Hematopoietic multipotent progenitor cell treated with erythropoietin and hydrocortisone succinate and interleukin-3 and kit ligand, for 8 days (in vitro differentiated cells): ENCODE results near the gene CTNNA1.
"Not testable (repeated sequence)": the region's sequence is repeated elsewhere in the genome, so short reads cannot be mapped to it uniquely, and the experiment has no call there.

Experiments
- DNase-seq: peaks from one replicate; pipeline ENCODE4 v3.0.0-alpha.2; 2015

CTNNA1 gene

GRCh38 chr5:138761670-138762069 lies 8.4 kb downstream of the CTNNA1 start:
- not testable (repeated sequence) for DNase-seq

DNA sequence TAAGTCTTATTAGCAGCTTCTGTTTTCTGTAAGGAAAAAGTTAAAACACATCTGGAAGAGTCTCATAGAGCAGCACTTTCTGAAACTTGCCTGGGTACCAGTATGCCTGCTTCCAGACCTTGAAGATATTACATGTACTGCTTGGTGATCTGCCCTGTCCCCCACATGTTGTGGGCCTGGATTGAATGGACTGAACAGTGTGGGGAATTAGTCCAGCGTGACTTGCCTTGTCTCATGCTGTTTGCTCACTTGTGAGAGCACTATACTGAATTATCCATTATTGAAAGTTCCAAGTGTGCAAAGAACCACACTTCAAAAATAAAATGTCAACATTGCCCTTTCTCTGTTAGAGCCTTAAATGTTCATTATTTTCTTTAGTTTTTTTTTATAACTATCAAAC lies 8.9 kb downstream of the CTNNA1 start:
- DNase-seq: no peak

DNA sequence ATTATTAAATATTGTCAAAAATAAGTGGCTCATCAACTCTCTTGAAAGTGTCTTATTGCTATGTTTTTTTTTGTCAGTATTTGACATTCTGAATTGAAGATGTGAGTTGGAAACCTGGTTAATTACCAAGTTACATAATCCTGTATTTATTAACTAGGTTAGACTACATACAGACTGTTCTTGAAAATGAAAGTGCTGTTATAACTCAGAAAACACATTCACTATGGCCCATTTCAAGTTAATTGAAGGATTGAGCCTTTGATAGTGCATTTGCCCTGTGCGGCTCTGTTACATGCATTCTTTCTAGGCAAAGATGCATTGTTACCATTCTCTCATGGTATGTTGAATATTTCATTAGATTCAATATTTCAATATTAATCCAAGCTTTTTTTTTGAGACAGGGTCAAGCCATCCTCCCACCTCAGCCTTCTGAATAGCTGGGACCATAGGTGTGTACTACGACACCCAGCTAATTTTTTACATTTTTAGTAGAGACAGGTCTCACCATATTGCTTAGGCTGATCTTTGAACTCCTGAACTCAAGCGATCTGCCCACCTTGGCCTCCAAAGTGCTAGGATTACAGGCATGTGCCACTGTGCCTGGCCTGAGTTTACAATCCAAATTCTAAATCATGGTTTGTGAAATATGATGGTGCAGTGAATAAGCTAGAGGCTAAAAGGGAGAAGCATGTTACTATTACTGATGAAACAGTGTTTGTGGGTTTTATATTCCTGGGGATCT lies 10.0 kb downstream of the CTNNA1 start:
- DNase-seq: no peak

- DNase-seq: no peak
Observed at GRCh38 chr5:138770291-138770690, 17.1 kb downstream of the CTNNA1 start.

DNA sequence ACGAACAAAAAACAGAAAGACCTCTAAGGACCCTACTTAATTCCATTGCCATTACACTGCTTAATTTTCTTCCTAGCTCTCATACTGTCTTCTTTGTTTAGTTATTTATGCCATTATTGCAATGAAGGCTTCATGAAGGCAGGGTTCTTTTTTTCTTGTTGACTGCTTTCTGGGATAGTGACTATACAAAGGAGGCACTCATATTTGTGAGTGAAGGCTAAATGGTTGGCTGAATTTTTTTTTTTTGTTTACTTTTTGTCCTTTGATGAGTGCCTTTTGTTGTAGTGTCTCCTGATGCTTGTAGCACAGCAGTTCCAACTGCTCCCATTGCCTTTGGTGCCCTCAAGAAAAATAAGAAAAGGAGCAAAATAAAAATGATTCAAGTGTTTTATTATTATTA lies 17.8 kb downstream of the CTNNA1 start:
- no peak for DNase-seq

- DNase-seq: no peak
Observed at GRCh38 chr5:138772986-138773594, 19.9 kb downstream of the CTNNA1 start.

- DNase-seq: not testable (repeated sequence)
Observed at GRCh38 chr5:138773624-138774023, 20.4 kb downstream of the CTNNA1 start.

DNA sequence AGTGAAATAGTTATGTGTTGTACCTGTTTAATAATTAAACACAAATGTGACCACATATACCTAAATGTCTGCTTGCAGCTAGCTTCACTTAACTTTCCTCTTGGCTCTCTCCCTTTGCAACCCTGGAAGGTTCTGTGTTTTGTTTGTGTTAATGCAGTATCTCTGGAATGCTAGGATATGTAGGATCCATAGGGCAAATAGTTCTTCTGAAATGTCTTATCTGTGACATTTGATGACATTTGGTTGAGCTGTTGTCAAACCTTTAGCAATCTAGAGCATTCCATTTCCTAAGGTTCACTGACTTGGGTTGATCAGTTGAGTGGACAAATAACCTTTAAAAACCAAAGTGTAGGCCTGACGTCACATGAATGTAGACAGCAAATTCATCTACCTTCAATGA lies 21.8 kb downstream of the CTNNA1 start:
- no peak for DNase-seq

DNA sequence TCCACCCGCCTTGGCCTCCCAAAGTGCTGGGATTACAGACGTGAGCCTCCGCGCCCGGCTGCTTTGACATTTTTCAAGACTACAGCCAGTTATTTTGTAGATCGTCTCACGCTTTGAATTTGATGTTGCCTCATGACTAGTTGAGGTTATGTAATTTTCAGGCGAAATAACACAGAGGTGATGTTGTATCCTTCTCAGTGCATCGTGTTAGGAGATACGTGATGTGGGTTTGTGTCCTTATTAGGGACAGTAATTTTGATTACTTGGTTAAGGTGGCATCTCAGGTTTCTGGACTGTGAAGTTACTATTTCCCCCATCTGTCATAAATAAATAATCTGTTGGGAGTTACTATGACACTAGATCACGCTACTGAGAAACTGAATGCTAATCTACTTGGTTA lies 25.0 kb downstream of the CTNNA1 start:
- no peak for DNase-seq

DNA sequence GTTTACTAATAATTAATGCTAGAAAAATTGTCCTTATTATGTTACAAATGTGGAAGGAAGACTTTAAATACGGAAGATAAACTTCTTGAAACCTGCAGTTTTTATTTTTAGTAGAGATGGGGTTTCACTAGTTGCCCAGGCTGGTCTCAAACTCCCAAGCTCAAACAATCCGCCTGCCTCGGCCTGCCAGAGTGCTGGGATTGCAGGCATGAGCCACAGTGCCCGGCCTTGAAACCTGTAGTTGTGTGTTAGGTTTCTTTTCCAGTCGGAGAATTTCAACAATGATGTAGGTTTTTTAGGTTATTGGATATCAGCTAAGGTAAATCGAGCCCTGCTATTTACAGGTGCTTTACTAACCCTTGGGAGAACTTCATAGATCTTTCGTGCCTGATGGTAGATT lies 30.8 kb downstream of the CTNNA1 start:
- no peak for DNase-seq

- DNase-seq: no peak
Observed at GRCh38 chr5:138784590-138784989, 31.4 kb downstream of the CTNNA1 start.

DNA sequence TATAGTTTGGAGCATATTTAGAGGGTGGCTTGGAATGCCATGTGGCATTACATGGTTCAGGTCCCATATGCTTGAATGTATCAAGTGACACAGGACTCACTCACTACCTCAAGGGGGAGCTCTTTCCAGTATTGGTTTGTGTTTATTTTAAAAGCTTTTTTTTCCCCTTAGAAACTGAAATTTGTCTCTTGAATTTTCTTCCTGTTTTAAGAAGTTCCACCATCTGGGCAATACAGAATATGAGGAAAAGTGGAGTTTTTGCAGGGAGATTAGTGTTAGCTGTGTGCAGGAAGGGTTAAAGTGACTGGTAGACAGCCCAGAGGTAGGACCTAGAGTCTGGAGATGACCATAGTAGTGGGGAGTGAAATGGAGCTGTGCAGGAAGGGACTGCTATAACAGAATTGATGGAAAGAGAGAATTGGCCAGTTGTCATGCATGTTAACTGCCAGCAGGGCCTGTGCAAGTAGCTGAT lies 36.6 kb downstream of the CTNNA1 start:
- DNase-seq: peak; percentile 73

DNA sequence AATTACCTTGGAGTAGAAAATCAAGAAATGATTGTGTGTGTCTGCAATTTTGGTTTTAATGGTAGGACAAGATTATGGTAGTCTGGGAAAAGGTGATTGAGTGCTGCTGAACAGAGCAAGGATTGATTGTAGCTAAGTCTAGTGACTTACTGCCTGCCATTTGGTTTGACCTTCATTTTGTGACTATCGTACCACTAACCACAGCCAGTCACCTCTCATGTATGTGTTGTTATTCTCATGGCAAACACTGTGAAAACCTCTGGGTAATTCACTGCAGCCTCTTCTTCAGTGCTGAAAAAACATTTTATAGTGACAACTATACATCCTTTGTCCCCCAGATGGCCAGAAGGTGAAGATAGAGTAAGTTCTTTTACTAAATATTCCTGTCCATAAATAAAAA lies 37.5 kb downstream of the CTNNA1 start:
- no peak for DNase-seq

- DNase-seq: no peak
Observed at GRCh38 chr5:138792195-138792790, 39.1 kb downstream of the CTNNA1 start.

- no peak for DNase-seq
Observed at GRCh38 chr5:138793575-138793974, 40.4 kb downstream of the CTNNA1 start.

DNA sequence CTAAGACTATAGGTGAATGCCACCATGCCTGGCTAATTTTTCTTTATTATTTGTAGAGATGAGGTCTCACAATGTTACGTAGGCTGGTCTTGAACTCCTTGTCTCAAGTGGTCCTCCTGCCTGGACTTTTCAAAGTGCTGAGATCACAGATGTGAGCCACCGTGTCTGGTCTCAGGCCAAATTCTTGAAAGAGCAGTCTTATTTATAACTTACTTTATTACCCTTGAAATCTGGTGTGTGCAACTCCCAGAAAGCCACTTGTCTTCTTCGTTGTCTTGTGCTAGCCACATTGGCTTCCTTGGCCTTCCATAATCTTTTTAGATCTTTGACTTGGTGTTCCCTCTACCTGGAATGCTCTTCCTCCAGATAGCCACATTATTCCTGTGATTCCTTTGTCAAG lies 50.1 kb downstream of the CTNNA1 start:
- DNase-seq: no peak

DNA sequence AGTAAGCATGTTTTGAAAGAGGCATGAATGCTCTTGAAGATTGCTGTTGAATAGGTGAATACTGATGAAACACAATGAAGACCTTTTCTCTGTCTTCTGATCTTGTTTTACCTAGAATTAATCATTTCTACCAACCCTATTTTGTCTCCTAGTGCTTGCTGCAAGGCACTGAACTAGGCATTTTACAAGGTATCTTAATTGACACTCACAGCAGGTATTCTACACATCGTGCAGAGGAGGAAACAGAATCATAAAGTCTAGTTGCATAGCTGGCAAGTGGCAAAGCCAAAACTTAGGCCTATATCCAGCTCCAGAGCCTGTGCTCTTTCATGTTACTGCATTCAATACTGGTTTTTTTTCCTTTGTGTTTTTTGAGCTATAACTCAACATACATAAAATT lies 50.7 kb downstream of the CTNNA1 start:
- DNase-seq: no peak

DNA sequence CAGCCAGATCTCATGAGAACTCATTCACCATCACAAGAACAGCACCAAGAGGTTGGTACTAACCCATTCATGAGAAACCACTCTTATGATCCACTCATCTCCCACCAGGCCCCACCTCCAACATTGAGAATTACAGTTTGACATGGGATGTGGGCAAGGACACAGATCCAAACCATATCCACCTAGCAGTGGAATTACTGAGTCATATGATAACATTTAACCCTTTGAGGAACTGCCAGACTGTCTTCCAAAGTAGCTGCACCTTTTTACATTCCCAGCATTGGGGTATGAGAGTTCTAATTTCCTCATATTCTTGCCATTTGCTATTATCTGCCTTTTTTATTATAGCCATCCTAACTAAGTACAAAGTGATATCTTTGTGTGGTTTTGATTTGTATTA lies 51.9 kb downstream of the CTNNA1 start:
- no peak for DNase-seq

DNA sequence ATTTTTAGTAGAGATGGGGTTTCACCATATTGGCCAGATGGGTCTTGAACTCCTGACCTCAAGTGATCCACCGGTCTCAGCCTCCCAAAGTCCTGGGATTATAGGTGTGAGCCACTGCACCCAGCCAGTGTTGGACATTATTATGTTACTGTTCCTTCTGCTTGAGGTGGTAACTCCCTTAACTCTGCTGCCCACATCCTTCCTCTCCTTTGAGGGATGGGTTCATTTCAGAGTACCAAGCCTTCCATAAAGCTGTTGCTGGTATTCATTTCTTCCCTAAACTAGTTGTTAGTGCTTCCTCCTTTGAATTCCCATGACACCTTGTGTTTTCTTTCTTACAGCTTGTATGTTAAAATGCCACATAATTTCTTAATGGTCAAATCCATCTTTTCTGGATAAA lies 54.0 kb downstream of the CTNNA1 start:
- no peak for DNase-seq

GRCh38 chr5:138809391-138809790 lies 56.2 kb downstream of the CTNNA1 start:
- no peak for DNase-seq

- DNase-seq: not testable (repeated sequence)
Observed at GRCh38 chr5:138810861-138811260, 57.6 kb downstream of the CTNNA1 start.

DNA sequence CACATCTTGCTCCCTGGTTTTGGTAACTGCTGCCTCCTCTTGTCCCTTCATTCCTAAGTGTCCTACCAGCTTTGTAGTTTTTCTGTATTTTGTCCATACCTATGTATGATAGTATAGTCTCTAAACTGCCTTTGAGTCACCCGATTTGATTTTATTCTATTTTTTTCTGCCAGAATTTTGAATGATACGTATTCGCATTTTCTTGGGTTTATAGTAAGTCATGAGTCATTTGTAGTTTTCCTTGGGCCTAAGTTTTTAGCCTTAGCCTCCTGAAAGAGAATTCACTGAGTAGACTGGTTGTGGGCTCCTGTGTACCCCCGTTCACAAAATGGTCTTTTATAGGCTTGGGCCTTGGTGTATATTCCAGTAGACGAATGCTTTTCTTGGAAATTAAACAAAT lies 62.3 kb downstream of the CTNNA1 start:
- no peak for DNase-seq

DNA sequence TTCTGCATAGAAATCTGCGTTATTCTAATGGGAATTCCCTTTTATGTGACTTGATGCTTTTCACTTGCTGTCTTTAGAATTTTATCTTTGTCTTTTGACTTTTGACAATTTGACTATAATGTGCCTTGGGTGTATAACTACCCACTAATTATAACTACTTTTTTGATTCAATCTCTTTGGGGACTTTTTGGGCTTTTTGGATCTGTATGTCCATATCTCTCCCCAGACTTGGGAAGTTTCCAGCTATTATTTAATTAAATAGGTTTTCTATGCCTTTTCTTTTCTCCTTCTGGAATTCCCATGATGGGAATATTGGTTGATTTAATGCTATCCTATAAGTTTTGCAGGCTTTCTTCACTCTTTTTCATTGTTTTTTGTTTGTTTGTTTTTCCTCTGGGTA lies 64.0 kb downstream of the CTNNA1 start:
- no peak for DNase-seq

DNA sequence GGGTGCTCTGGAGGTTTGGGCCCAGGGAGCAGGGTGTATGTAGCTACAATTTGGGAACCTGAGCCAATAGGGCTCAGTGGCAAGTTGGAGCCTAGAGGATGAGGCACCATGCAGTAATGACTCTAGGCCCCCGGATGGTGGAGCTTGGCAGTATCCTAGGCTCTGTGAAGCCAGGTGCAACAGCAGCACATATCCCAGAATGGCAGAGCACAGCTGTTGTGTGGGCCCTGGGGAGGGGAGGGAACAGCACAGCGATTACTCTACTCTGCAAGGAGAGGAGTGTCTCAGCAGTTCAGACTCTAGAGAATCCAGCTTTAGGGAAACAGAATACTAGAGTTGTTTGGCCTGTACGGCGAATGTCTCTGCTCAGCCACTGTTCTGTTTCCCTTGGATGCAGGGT lies 65.9 kb downstream of the CTNNA1 start:
- no peak for DNase-seq
